ENCODE measurements around the gene RBM26.

Gene RBM26

GRCh38 chr13:79405831-79406596 lies at the start of gene RBM26:
RBM26 (minus strand) TSS chr13:79406255; CDS start chr13:79405774, 481 bp downstream.
- peak; percentile 74 for DNase-seq

GRCh38 chr13:79455331-79455730 lies 49.3 kb upstream of the RBM26 start:
- DNase-seq: no peak

GRCh38 chr13:79452239-79452913 lies 46.3 kb upstream of the RBM26 start:
- DNase-seq: no peak

GRCh38 chr13:79451500-79451962 lies 45.5 kb upstream of the RBM26 start:
- DNase-seq: peak; percentile 94

GRCh38 chr13:79450110-79450509 lies 44.1 kb upstream of the RBM26 start:
- no peak for DNase-seq

GRCh38 chr13:79448413-79448812 lies 42.4 kb upstream of the RBM26 start:
- DNase-seq: no peak

GRCh38 chr13:79447741-79448140 lies 41.7 kb upstream of the RBM26 start:
- no peak for DNase-seq

- no peak for DNase-seq
Observed at GRCh38 chr13:79447141-79447540, 41.1 kb upstream of the RBM26 start.

- DNase-seq: no peak
Observed at GRCh38 chr13:79445968-79446645, 40.1 kb upstream of the RBM26 start.

GRCh38 chr13:79442706-79443105 lies 36.7 kb upstream of the RBM26 start:
- DNase-seq: no peak

GRCh38 chr13:79442221-79442620 lies 36.2 kb upstream of the RBM26 start:
- no peak for DNase-seq

- DNase-seq: no peak
Observed at GRCh38 chr13:79440958-79441528, 35.0 kb upstream of the RBM26 start.

- DNase-seq: no peak
Observed at GRCh38 chr13:79439275-79439674, 33.2 kb upstream of the RBM26 start.

- DNase-seq: no peak
Observed at GRCh38 chr13:79435561-79435990, 29.5 kb upstream of the RBM26 start.

GRCh38 chr13:79434556-79434955 lies 28.5 kb upstream of the RBM26 start:
- DNase-seq: no peak

- DNase-seq: no peak
Observed at GRCh38 chr13:79432992-79433391, 26.9 kb upstream of the RBM26 start.

- DNase-seq: no peak
Observed at GRCh38 chr13:79432086-79432485, 26.0 kb upstream of the RBM26 start.

GRCh38 chr13:79429309-79429708 lies 23.3 kb upstream of the RBM26 start:
- DNase-seq: no peak

- DNase-seq: no peak
Observed at GRCh38 chr13:79427883-79428282, 21.8 kb upstream of the RBM26 start.

- no peak for DNase-seq
Observed at GRCh38 chr13:79427265-79427664, 21.2 kb upstream of the RBM26 start.

- DNase-seq: no peak
Observed at GRCh38 chr13:79423801-79424642, 18.0 kb upstream of the RBM26 start.

- DNase-seq: no peak
Observed at GRCh38 chr13:79423340-79423739, 17.3 kb upstream of the RBM26 start.

Data from NK-92 treated with Interleukin-12 subunit alpha and Interleukin-12 subunit beta, amount 100 ng/mL, for 24 hours (cell line).